Amniotic epithelial cell (primary cell): Measurements from ENCODE around the gene AP3S1.
"Not testable (repeated sequence)": the region's sequence is repeated elsewhere in the genome, so short reads cannot be mapped to it uniquely, and the experiment has no call there.

Experiments used
- DNase-seq: peaks from one replicate; pipeline ENCODE4 v3.0.0-alpha.2; 2010; ENCODE audit warnings: low read depth

AP3S1 gene

GRCh38 chr5:115873392-115873791, 31.7 kb downstream of the AP3S1 start:
- peak; percentile 79 for DNase-seq

- DNase-seq, result no peak
These were observed 33.7 kb downstream of the AP3S1 start for GRCh38 chr5:115875447-115875846.

- DNase-seq, result not testable (repeated sequence)
These were observed 35.6 kb downstream of the AP3S1 start for GRCh38 chr5:115877342-115877741.

GRCh38 chr5:115882434-115882833, 40.7 kb downstream of the AP3S1 start:
- DNase-seq, result not testable (repeated sequence)

GRCh38 chr5:115884704-115885103, 43.0 kb downstream of the AP3S1 start:
- DNase-seq, result no peak

GRCh38 chr5:115885208-115885607, 43.5 kb downstream of the AP3S1 start:
- DNase-seq, result not testable (repeated sequence)

- peak; percentile 61 for DNase-seq
These were observed 46.3 kb downstream of the AP3S1 start for GRCh38 chr5:115888027-115888426.

- no peak for DNase-seq
These were observed 50.3 kb downstream of the AP3S1 start for GRCh38 chr5:115892021-115892420.

GRCh38 chr5:115894342-115894741, 52.6 kb downstream of the AP3S1 start:
- peak; percentile 23 for DNase-seq

GRCh38 chr5:115895821-115896220, 54.1 kb downstream of the AP3S1 start:
- peak; percentile 31 for DNase-seq

- DNase-seq, result peak; percentile 61
These were observed 56.9 kb downstream of the AP3S1 start for GRCh38 chr5:115898656-115899055.

GRCh38 chr5:115907177-115907576, 65.4 kb downstream of the AP3S1 start:
- DNase-seq, result no peak

- DNase-seq, result not testable (repeated sequence)
These were observed 72.1 kb downstream of the AP3S1 start for GRCh38 chr5:115913623-115914400.

GRCh38 chr5:115920171-115920725, 78.5 kb downstream of the AP3S1 start:
- DNase-seq, result no peak

GRCh38 chr5:115928578-115929407, 87.1 kb downstream of the AP3S1 start:
- not testable (repeated sequence) for DNase-seq

GRCh38 chr5:115930171-115930570, 88.4 kb downstream of the AP3S1 start:
- not testable (repeated sequence) for DNase-seq

GRCh38 chr5:115930630-115931337, 89.0 kb downstream of the AP3S1 start:
- DNase-seq, result no peak

- peak; percentile 97 for DNase-seq
These were observed 91.3 kb downstream of the AP3S1 start for GRCh38 chr5:115932991-115933390.

GRCh38 chr5:115934388-115934974, 92.7 kb downstream of the AP3S1 start:
- DNase-seq, result no peak

GRCh38 chr5:115936031-115936430, 94.3 kb downstream of the AP3S1 start:
- DNase-seq, result no peak

- no peak for DNase-seq
These were observed 97.3 kb downstream of the AP3S1 start for GRCh38 chr5:115939059-115939458.
